HepG2 (cell line): ENCODE results near the gene ZBTB48. TPM values are rescaled to one million over a fixed set of nuclear protein-coding genes. Genes with fewer than 3 reads are reported as not detected.

Experiments used
- IRF2 ChIP-seq: IDR thresholded peaks from 2 replicates; pipeline ENCODE4 v1.6.1; 2018; ENCODE audit warnings: missing genetic modification reagents, missing compliant biosample characterization
- JDP2 ChIP-seq: sonication (generic); formaldehyde crosslinking; IDR thresholded peaks from 2 replicates; pipeline ENCODE4 v1.8.1; 2022; ENCODE audit warnings: missing genetic modification reagents, borderline replicate concordance
- KDM5A ChIP-seq: fragments of 200-600 bp; sonication (generic); IDR thresholded peaks from 2 replicates; pipeline ENCODE4 v1.7.0; 2018; ENCODE audit warnings: antibody characterized with exemption, mild to moderate bottlenecking, low read length, borderline replicate concordance
- ZNF598 ChIP-seq: sonication (generic); formaldehyde crosslinking; IDR thresholded peaks from 2 replicates; pipeline ENCODE4 v1.5.1; 2020; ENCODE audit warnings: mild to moderate bottlenecking, missing genetic modification reagents, borderline replicate concordance
- ZNF672 ChIP-seq: sonication (generic); formaldehyde crosslinking; IDR thresholded peaks from 2 replicates; pipeline ENCODE4 v1.8.1; 2022; ENCODE audit warnings: missing genetic modification reagents
- ZNF790 ChIP-seq: sonication (generic); formaldehyde crosslinking; IDR thresholded peaks from 2 replicates; pipeline ENCODE4 v1.8.0; 2022; ENCODE audit warnings: missing genetic modification reagents, mild to moderate bottlenecking, borderline replicate concordance
- polyA plus RNA-seq, 8 experiments: library from polyadenylated mRNA; depleted of rRNA in 3 of 8; stranded (reverse) in 7 of 8; unstranded in 1 of 8; fragments of >200 nt; fragmentation: Illumina TruSeq in 4 of 8; extraction: Trizol in 4 of 8; gene quantifications; 2 replicates each; pipeline versions ENCODE4 v1.2.1 to v1.2.3, GENCODE V29; 2011 to 2016; ENCODE audit warnings: low read depth in 4 of 8, missing spikeins in 1 of 8, mixed read lengths in 1 of 8; ENCODE audit not compliant: insufficient read depth in 1 of 8
- total RNA-seq, 5 experiments: library from RNA; depleted of rRNA; stranded (reverse); fragments of >200 nt; fragmentation: Illumina TruSeq; extraction: Trizol; gene quantifications; 2 replicates each; pipeline ENCODE4 v1.2.3, GENCODE V29; 2016; ENCODE audit warnings: low read depth in 1 of 5
- TF ChIP-seq, protein P1 (sequence below): sonication (generic); formaldehyde crosslinking; IDR thresholded peaks from 2 replicates; pipeline ENCODE4 v1.4.0; 2020; ENCODE audit warnings: mild to moderate bottlenecking, missing genetic modification reagents, borderline replicate concordance
- TF ChIP-seq, protein P2 (sequence below): sonication (generic); formaldehyde crosslinking; IDR thresholded peaks from 2 replicates; pipeline ENCODE4 v1.4.0; 2020; ENCODE audit warnings: missing genetic modification reagents
- TF ChIP-seq, protein P3 (sequence below): sonication (generic); formaldehyde crosslinking; IDR thresholded peaks from 2 replicates; pipeline ENCODE4 v1.5.0; 2020; ENCODE audit warnings: missing genetic modification reagents, mild to moderate bottlenecking, borderline replicate concordance
- TF ChIP-seq, protein P4 (sequence below): sonication (generic); formaldehyde crosslinking; IDR thresholded peaks from 2 replicates; pipeline ENCODE4 v1.4.0; 2020; ENCODE audit warnings: mild to moderate bottlenecking, missing genetic modification reagents
- TF ChIP-seq, protein P5 (sequence below): fragments of 450-650 bp; IDR thresholded peaks from 2 replicates; pipeline ENCODE4 v1.6.1; 2017; ENCODE audit warnings: mild to moderate bottlenecking

Gene ZBTB48
- total and polyA plus RNA-seq, 2 of the 13 experiments (the other 11 are each of a cell fraction or from before 2014, with no cell fraction given), result 13.0 to 17.1 TPM

DNA sequence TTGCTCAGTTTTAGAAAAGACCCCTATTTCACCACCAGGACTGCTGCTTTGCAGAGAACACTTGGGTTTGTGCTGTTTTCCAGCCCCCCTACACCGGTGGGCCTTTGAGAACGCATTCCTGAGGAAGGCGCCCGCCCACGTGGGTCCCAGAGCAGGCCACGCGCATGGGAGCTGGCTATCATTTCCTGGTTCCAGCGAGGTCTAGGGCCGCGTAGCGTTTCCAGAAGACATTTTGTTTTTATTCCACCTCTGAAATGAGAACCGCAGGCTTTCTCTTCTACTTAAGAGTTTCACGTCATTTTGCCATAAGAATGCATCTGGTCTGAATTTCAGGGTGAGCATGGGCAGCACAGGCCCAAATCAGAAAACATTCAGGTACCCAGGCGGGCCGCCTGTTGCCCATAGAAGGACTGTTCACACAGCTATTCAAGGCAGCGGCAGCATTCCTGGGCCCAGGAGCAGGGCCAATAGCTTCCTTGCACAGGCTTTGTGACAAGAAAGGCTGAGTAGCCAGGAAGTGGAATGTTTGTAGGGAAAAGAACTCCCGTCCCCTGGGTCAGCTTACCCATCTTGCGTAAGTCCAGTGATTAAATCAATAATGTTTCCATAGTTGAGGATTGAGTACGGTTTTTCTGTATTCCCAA lies 24.2 kb downstream of the ZBTB48 start (continued):
- TF ChIP-seq, protein P1, sequence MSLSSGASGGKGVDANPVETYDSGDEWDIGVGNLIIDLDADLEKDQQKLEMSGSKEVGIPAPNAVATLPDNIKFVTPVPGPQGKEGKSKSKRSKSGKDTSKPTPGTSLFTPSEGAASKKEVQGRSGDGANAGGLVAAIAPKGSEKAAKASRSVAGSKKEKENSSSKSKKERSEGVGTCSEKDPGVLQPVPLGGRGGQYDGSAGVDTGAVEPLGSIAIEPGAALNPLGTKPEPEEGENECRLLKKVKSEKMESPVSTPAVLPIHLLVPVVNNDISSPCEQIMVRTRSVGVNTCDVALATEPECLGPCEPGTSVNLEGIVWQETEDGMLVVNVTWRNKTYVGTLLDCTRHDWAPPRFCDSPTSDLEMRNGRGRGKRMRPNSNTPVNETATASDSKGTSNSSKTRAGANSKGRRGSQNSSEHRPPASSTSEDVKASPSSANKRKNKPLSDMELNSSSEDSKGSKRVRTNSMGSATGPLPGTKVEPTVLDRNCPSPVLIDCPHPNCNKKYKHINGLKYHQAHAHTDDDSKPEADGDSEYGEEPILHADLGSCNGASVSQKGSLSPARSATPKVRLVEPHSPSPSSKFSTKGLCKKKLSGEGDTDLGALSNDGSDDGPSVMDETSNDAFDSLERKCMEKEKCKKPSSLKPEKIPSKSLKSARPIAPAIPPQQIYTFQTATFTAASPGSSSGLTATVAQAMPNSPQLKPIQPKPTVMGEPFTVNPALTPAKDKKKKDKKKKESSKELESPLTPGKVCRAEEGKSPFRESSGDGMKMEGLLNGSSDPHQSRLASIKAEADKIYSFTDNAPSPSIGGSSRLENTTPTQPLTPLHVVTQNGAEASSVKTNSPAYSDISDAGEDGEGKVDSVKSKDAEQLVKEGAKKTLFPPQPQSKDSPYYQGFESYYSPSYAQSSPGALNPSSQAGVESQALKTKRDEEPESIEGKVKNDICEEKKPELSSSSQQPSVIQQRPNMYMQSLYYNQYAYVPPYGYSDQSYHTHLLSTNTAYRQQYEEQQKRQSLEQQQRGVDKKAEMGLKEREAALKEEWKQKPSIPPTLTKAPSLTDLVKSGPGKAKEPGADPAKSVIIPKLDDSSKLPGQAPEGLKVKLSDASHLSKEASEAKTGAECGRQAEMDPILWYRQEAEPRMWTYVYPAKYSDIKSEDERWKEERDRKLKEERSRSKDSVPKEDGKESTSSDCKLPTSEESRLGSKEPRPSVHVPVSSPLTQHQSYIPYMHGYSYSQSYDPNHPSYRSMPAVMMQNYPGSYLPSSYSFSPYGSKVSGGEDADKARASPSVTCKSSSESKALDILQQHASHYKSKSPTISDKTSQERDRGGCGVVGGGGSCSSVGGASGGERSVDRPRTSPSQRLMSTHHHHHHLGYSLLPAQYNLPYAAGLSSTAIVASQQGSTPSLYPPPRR (CRISPR knock-in tag), result no peak; the same call in 1 of the 2 replicates
- TF ChIP-seq JDP2 (CRISPR knock-in tag), result no peak
- TF ChIP-seq IRF2 (CRISPR knock-in tag), result peak; percentile 63; the same call in 1 of the 2 replicates
- no peak for TF ChIP-seq ZNF790 (CRISPR knock-in tag)
- TF ChIP-seq, protein P2, sequence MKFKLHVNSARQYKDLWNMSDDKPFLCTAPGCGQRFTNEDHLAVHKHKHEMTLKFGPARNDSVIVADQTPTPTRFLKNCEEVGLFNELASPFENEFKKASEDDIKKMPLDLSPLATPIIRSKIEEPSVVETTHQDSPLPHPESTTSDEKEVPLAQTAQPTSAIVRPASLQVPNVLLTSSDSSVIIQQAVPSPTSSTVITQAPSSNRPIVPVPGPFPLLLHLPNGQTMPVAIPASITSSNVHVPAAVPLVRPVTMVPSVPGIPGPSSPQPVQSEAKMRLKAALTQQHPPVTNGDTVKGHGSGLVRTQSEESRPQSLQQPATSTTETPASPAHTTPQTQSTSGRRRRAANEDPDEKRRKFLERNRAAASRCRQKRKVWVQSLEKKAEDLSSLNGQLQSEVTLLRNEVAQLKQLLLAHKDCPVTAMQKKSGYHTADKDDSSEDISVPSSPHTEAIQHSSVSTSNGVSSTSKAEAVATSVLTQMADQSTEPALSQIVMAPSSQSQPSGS, result peak; percentile 41; the same call in 1 of the 2 replicates
- no peak; the same call in 1 of the 2 replicates for TF ChIP-seq KDM5A
- TF ChIP-seq, protein P3, sequence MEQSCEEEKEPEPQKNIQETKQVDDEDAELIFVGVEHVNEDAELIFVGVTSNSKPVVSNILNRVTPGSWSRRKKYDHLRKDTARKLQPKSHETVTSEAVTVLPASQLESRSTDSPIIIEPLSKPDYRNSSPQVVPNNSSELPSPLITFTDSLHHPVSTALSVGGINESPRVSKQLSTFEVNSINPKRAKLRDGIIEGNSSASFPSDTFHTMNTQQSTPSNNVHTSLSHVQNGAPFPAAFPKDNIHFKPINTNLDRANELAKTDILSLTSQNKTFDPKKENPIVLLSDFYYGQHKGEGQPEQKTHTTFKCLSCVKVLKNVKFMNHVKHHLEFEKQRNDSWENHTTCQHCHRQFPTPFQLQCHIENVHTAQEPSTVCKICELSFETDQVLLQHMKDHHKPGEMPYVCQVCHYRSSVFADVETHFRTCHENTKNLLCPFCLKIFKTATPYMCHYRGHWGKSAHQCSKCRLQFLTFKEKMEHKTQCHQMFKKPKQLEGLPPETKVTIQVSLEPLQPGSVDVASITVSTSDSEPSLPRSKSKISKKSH, result no peak; the same call in 1 of the 2 replicates
- TF ChIP-seq, protein P4, sequence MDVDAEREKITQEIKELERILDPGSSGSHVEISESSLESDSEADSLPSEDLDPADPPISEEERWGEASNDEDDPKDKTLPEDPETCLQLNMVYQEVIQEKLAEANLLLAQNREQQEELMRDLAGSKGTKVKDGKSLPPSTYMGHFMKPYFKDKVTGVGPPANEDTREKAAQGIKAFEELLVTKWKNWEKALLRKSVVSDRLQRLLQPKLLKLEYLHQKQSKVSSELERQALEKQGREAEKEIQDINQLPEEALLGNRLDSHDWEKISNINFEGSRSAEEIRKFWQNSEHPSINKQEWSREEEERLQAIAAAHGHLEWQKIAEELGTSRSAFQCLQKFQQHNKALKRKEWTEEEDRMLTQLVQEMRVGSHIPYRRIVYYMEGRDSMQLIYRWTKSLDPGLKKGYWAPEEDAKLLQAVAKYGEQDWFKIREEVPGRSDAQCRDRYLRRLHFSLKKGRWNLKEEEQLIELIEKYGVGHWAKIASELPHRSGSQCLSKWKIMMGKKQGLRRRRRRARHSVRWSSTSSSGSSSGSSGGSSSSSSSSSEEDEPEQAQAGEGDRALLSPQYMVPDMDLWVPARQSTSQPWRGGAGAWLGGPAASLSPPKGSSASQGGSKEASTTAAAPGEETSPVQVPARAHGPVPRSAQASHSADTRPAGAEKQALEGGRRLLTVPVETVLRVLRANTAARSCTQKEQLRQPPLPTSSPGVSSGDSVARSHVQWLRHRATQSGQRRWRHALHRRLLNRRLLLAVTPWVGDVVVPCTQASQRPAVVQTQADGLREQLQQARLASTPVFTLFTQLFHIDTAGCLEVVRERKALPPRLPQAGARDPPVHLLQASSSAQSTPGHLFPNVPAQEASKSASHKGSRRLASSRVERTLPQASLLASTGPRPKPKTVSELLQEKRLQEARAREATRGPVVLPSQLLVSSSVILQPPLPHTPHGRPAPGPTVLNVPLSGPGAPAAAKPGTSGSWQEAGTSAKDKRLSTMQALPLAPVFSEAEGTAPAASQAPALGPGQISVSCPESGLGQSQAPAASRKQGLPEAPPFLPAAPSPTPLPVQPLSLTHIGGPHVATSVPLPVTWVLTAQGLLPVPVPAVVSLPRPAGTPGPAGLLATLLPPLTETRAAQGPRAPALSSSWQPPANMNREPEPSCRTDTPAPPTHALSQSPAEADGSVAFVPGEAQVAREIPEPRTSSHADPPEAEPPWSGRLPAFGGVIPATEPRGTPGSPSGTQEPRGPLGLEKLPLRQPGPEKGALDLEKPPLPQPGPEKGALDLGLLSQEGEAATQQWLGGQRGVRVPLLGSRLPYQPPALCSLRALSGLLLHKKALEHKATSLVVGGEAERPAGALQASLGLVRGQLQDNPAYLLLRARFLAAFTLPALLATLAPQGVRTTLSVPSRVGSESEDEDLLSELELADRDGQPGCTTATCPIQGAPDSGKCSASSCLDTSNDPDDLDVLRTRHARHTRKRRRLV (CRISPR knock-in tag), result no peak
- TF ChIP-seq ZNF672 (CRISPR knock-in tag), result no peak
- no peak for TF ChIP-seq ZNF598 (CRISPR knock-in tag)
- TF ChIP-seq, protein P5, sequence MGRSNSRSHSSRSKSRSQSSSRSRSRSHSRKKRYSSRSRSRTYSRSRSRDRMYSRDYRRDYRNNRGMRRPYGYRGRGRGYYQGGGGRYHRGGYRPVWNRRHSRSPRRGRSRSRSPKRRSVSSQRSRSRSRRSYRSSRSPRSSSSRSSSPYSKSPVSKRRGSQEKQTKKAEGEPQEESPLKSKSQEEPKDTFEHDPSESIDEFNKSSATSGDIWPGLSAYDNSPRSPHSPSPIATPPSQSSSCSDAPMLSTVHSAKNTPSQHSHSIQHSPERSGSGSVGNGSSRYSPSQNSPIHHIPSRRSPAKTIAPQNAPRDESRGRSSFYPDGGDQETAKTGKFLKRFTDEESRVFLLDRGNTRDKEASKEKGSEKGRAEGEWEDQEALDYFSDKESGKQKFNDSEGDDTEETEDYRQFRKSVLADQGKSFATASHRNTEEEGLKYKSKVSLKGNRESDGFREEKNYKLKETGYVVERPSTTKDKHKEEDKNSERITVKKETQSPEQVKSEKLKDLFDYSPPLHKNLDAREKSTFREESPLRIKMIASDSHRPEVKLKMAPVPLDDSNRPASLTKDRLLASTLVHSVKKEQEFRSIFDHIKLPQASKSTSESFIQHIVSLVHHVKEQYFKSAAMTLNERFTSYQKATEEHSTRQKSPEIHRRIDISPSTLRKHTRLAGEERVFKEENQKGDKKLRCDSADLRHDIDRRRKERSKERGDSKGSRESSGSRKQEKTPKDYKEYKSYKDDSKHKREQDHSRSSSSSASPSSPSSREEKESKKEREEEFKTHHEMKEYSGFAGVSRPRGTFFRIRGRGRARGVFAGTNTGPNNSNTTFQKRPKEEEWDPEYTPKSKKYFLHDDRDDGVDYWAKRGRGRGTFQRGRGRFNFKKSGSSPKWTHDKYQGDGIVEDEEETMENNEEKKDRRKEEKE, result no peak
